CD14-positive monocyte (primary cell): Measurements from ENCODE around the gene RFX2. TPM values are rescaled to one million over a fixed set of nuclear protein-coding genes. Genes with fewer than 3 reads are reported as not detected.
A peak's percentile ranks its signal among the peaks of the same experiment; 100 is the strongest.

ENCODE experiments used
- DNase-seq, 3 donors: peaks; one replicate each; pipeline ENCODE4 v3.0.0-alpha.2; 2011 to 2022
- H2AFZ ChIP-seq: 2 replicates; pipeline ENCODE4 v1.6.0; 2012; ENCODE audit warnings: mild to moderate bottlenecking, low read depth, low read length, inconsistent platforms; ENCODE audit not compliant: insufficient read depth, poor library complexity, severe bottlenecking
- H3K27ac ChIP-seq, 2 donors: 1 replicate in 1 of 2; 2 replicates in 1 of 2; pipeline ENCODE4 v1.5.1; 2012 to 2013; ENCODE audit warnings: low read length in 2 of 2, control low read depth in 1 of 2, inconsistent platforms in 1 of 2, low read depth in 1 of 2, mild to moderate bottlenecking in 1 of 2
- H3K27me3 ChIP-seq, 2 donors: one replicate each; pipeline versions ENCODE4 v1.6.0 to v1.6.1; 2011 to 2013; ENCODE audit warnings: low read length in 2 of 2; ENCODE audit not compliant: control insufficient read depth in 2 of 2, insufficient read depth in 2 of 2
- H3K36me3 ChIP-seq, 2 donors: replicated peaks in 1 of 2; 1 replicate in 1 of 2; 2 replicates in 1 of 2; pipeline versions ENCODE4 v1.5.1 to v1.6.1; 2012 to 2013; ENCODE audit warnings: low read length in 2 of 2, control low read depth in 1 of 2, inconsistent platforms in 1 of 2, mild to moderate bottlenecking in 1 of 2; ENCODE audit not compliant: insufficient read depth in 2 of 2, control insufficient read depth in 1 of 2
- H3K4me1 ChIP-seq, 2 donors: 1 replicate in 1 of 2; 2 replicates in 1 of 2; pipeline versions ENCODE4 v1.5.1 to v1.6.1; 2012 to 2013; ENCODE audit warnings: low read length in 2 of 2, control low read depth in 1 of 2, inconsistent platforms in 1 of 2, mild to moderate bottlenecking in 1 of 2, moderate library complexity in 1 of 2; ENCODE audit not compliant: insufficient read depth in 2 of 2, control insufficient read depth in 1 of 2
- H3K4me2 ChIP-seq: replicated peaks from 2 replicates; pipeline ENCODE3; 2012; ENCODE audit warnings: low read length, moderate library complexity, mild to moderate bottlenecking; ENCODE audit not compliant: poor library complexity, severe bottlenecking; ENCODE audit errors: extremely low read depth
- H3K4me3 ChIP-seq, 3 experiments: fragments of 200-600 bp in 1 of 3; sonication (generic) in 1 of 3; replicated peaks in 1 of 3; 1 replicate in 2 of 3; 2 replicates in 1 of 3; pipeline ENCODE4 v1.5.1; 2011 to 2013; ENCODE audit warnings: low read length in 3 of 3, mild to moderate bottlenecking in 3 of 3, control low read depth in 2 of 3, low read depth in 2 of 3, inconsistent platforms in 1 of 3, moderate library complexity in 1 of 3
- H3K79me2 ChIP-seq: 2 replicates; pipeline ENCODE4 v1.6.0; 2012; ENCODE audit warnings: mild to moderate bottlenecking, control low read depth, inconsistent platforms, low read length, moderate library complexity; ENCODE audit not compliant: insufficient read depth
- H3K9ac ChIP-seq: 2 replicates; pipeline ENCODE4 v1.6.0; 2017; ENCODE audit warnings: low read length, mild to moderate bottlenecking; ENCODE audit not compliant: insufficient read depth, poor library complexity, severe bottlenecking
- H3K9me3 ChIP-seq, 2 donors: replicated peaks in 1 of 2; 1 replicate in 1 of 2; 2 replicates in 1 of 2; pipeline versions ENCODE4 v1.5.1 to v1.6.1; 2012 to 2013; ENCODE audit warnings: low read length in 2 of 2, control low read depth in 1 of 2; ENCODE audit not compliant: control insufficient read depth in 1 of 2, insufficient read depth in 1 of 2
- H4K20me1 ChIP-seq: 2 replicates; pipeline ENCODE4 v1.6.0; 2012; ENCODE audit warnings: mild to moderate bottlenecking, low read length, control low read depth, moderate library complexity; ENCODE audit not compliant: insufficient read depth
- H3K27ac Mint-ChIP-seq, 7 donors: one replicate each; pipeline ENCODE4 v1.8.0; 2020; ENCODE audit warnings: mild to moderate bottlenecking in 7 of 7, mixed read lengths in 7 of 7, moderate library complexity in 6 of 7, inconsistent platforms in 2 of 7
- H3K27me3 Mint-ChIP-seq, 3 donors: one replicate each; pipeline ENCODE4 v1.8.0; 2021 to 2022; ENCODE audit warnings: low read depth in 3 of 3, mild to moderate bottlenecking in 3 of 3, mixed read lengths in 3 of 3, moderate library complexity in 3 of 3, inconsistent platforms in 1 of 3
- H3K36me3 Mint-ChIP-seq, 2 donors: one replicate each; pipeline ENCODE4 v1.8.0; 2020; ENCODE audit warnings: mixed read lengths in 2 of 2, inconsistent platforms in 1 of 2, mild to moderate bottlenecking in 1 of 2
- H3K4me1 Mint-ChIP-seq: one replicate; pipeline ENCODE4 v1.8.0; 2020; ENCODE audit warnings: mild to moderate bottlenecking, mixed read lengths
- H3K4me3 Mint-ChIP-seq, 2 donors: one replicate each; pipeline ENCODE4 v1.8.0; 2020; ENCODE audit warnings: mild to moderate bottlenecking in 2 of 2, mixed read lengths in 2 of 2, moderate library complexity in 1 of 2
- H3K9me3 Mint-ChIP-seq, 7 donors: one replicate each; pipeline ENCODE4 v1.8.0; 2020 to 2022; ENCODE audit warnings: mixed read lengths in 7 of 7, mild to moderate bottlenecking in 6 of 7, moderate library complexity in 6 of 7, inconsistent platforms in 2 of 7
- WGBS: methylation state at CpG from one replicate; pipeline ENCODE4 v1.1.5; 2013; ENCODE audit warnings: missing lambda C conversion rate; ENCODE audit not compliant: insufficient coverage; 5-methylcytosine and 5-hydroxymethylcytosine counted together
- intact Hi-C, 2 donors: fragments of 100-400 bp; cut with micrococcal nuclease; formaldehyde crosslinking; loops; one replicate each; pipeline versions ENCODE4 v1.15.0 to v1.15.1; 2023
- polyA plus RNA-seq, 3 donors: library from polyadenylated mRNA; depleted of rRNA in 1 of 3; unstranded in 2 of 3; stranded (reverse) in 1 of 3; fragments of 300-500 nt in 2 of 3; fragments of >200 nt in 1 of 3; fragmentation: Illumina TruSeq in 2 of 3; gene quantifications; 1 replicate in 2 of 3; 2 replicates in 1 of 3; pipeline ENCODE4 v1.2.3, GENCODE V29; 2012 to 2021
- TF ChIP-seq, protein P1 (sequence below): fragments of 200-600 bp; IDR thresholded peaks from one replicate; pipeline ENCODE4 v1.8.0; 2022; ENCODE audit warnings: antibody characterized with exemption, mild to moderate bottlenecking

Gene RFX2
- polyA plus RNA-seq, 3 donors, result 5.7 to 12.9 (median 8.7) TPM

DNA sequence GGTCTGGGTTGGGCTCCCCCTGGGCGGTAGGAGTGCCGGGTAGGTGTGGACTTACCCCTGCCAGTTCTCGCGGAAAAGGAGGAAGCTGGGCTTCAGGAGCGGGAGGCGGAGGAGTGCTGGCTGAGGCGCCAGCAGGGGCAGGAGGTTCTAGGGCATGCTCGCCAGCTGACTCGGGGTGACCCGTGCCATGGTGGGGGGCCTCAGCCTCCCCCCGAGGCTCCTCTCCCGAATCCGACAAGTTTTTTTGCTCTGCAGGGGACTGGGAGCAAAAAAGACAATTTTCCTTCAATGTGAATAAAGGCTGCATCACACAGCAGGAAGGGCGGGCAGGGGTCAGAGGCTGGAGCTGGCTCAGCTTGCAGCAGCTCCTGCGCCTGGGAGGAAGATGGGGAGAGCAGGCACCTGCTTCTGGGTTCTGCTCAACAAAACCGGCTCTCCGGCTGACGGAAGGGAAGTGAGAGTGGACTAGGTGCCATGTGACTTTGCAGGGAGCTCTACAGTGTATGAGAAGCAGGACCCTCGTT, 158.9 kb downstream of the RFX2 start:
- Histone ChIP-seq H3K9me3 (no peaks in the 10 kb centered on the region), H3K27me3 (no peaks in the 10 kb centered on the region), H4K20me1 (peaks cover 62% of the 10 kb centered on the region), H3K4me1 (peaks cover 67% of the 10 kb centered on the region in 2 donors), H2AFZ (no peak overlapping the region), H3K36me3 (peaks cover 8 to 17% of the 10 kb centered on the region in 2 donors), H3K79me2 (peaks cover 83% of the 10 kb centered on the region), H3K4me3 (peak overlapping the region in 1 of 3 experiments; percentile 58), H3K9ac (peak overlapping the region; percentile 29), H3K4me2 (peak overlapping the region; percentile 72), H3K27ac (peak overlapping the region; percentile 56 to 70)
- H3K27ac Mint-ChIP-seq, result peak overlapping the region; percentile 57 to 90 (median 88)
- 2% methylated on average over 16 of the region's 19 CpGs for WGBS
- peaks cover 0 to 5% (median 0%) of the 10 kb centered on the region in 3 donors for H3K27me3 Mint-ChIP-seq
- peak overlapping the region; percentile 66 to 76 for H3K4me3 Mint-ChIP-seq
- intact Hi-C loops, result no loop called here
- peaks cover 82% of the 10 kb centered on the region for H3K4me1 Mint-ChIP-seq
- peak; percentile 46 to 62 (median 57) for DNase-seq
- H3K9me3 Mint-ChIP-seq, result no peaks in the 10 kb centered on the region
- TF ChIP-seq, protein P1, sequence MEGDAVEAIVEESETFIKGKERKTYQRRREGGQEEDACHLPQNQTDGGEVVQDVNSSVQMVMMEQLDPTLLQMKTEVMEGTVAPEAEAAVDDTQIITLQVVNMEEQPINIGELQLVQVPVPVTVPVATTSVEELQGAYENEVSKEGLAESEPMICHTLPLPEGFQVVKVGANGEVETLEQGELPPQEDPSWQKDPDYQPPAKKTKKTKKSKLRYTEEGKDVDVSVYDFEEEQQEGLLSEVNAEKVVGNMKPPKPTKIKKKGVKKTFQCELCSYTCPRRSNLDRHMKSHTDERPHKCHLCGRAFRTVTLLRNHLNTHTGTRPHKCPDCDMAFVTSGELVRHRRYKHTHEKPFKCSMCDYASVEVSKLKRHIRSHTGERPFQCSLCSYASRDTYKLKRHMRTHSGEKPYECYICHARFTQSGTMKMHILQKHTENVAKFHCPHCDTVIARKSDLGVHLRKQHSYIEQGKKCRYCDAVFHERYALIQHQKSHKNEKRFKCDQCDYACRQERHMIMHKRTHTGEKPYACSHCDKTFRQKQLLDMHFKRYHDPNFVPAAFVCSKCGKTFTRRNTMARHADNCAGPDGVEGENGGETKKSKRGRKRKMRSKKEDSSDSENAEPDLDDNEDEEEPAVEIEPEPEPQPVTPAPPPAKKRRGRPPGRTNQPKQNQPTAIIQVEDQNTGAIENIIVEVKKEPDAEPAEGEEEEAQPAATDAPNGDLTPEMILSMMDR, result no peak
- peaks cover 22 to 24% of the 10 kb centered on the region in 2 donors for H3K36me3 Mint-ChIP-seq

DNA sequence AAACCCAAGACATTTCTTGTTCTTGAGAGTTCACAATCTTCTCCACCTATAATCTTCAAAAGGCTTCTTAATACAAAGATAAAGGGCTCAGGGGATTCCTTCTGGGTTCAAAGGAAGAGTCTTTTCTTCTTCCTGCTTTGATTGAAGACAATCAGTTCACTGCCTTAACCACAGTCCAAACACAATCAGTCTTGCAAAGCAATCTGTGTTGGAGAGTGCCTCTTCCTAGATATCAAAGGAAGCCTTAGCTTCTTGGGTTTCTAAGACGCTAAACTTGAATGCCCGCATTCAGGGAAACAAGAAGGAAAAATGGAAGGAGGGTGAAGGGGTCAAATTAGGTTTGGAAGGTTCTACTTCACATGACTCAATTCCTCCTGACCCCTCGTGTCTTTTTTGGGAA, 159.6 kb downstream of the RFX2 start:
- Mint-ChIP-seq H3K36me3 (peaks cover 26 to 29% of the 10 kb centered on the region in 2 donors), H3K27ac (peak overlapping the region in 2 of 7 donors; percentile 19 to 86), H3K4me3 (peak overlapping the region in 1 of 2 donors; percentile 76), H3K27me3 (peaks cover 0 to 5% (median 0%) of the 10 kb centered on the region in 3 donors), H3K9me3 (no peaks in the 10 kb centered on the region), H3K4me1 (peaks cover 83% of the 10 kb centered on the region)
- Histone ChIP-seq H3K27ac (peak overlapping the region in 1 of 2 donors; percentile 70), H4K20me1 (peaks cover 62% of the 10 kb centered on the region), H3K36me3 (peaks cover 11 to 21% of the 10 kb centered on the region in 2 donors), H3K79me2 (peaks cover 83% of the 10 kb centered on the region), H3K4me2 (no peak overlapping the region), H3K9me3 (no peaks in the 10 kb centered on the region), H3K4me3 (peak overlapping the region in 1 of 3 experiments; percentile 58), H2AFZ (no peak overlapping the region), H3K27me3 (no peaks in the 10 kb centered on the region), H3K4me1 (peaks cover 68% of the 10 kb centered on the region in 2 donors), H3K9ac (no peak overlapping the region)
- TF ChIP-seq, protein P1, result no peak
- DNase-seq, result no peak
- WGBS, result no CpG with 5 or more reads among the region's 3 CpGs
- intact Hi-C loops, result no loop called here
